Left kidney (tissue), 2 donors: ENCODE data around the gene SLC25A39. TPM values are rescaled to one million over a fixed set of nuclear protein-coding genes. Genes with fewer than 3 reads are reported as not detected.
A peak's percentile ranks its signal among the peaks of the same experiment; 100 is the strongest.

Experiments
- DNase-seq: peaks from one replicate; pipeline ENCODE4 v3.0.0-alpha.2; 2013
- polyA plus RNA-seq: library from polyadenylated mRNA; unstranded; fragments of 120-200 nt; gene quantifications from one replicate; pipeline ENCODE4 v1.2.1, GENCODE V29; 2013; ENCODE audit not compliant: insufficient read length

The SLC25A39 gene
- polyA plus RNA-seq, 1 donor = 85.4 TPM

DNA sequence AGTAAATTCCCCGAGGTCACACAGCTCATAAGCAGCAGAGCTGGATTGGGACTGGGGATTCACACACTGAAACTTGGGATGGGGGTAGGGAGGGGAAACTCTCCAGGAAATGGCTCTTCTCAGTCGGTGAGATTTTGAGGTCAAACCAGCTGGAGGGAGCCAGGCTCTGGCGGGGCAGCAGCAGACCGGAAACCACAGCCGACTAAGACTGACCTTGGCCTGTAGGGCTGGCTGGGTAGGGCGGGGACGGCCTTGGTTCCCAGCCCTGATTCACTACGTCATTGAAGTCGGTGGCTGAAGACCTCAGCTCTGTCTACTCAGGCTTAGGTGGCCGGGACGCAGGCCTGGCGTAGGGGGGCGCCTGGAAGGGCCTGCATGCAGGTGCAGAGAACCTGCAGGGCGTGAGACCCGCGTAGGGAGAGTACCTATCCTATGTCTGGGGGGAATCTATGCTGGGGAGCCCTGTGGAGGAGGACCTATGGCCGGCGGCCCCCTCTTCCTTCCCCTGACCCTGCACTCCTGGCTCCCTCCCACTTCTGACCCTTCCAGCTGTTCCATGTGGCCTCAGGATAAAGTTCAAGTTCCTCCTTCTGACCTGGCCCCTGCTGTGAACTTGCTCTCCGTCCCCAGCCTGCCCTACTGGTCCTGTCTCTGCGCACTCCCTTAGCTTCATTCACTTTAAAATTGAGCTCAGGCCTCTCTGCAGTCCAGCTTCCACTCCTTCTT is 44.8 kb downstream of the SLC25A39 start:
- peak; percentile 35 for DNase-seq

DNA sequence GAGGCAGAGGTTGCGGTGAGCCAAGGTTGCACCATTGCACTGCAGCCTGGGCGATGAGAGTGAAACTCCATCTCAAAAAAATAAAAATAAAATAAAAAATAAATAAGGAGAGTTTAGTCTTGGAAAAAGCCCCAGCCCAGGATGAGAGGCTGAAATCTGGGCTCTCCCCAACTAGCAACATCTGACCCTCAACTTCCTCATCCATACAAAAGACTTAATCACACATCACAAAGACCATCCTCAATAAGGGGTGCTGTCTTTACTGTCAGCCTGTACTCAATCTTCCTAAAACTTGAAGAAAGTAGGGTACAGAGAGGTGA is 45.3 kb downstream of the SLC25A39 start:
- no peak for DNase-seq

DNA sequence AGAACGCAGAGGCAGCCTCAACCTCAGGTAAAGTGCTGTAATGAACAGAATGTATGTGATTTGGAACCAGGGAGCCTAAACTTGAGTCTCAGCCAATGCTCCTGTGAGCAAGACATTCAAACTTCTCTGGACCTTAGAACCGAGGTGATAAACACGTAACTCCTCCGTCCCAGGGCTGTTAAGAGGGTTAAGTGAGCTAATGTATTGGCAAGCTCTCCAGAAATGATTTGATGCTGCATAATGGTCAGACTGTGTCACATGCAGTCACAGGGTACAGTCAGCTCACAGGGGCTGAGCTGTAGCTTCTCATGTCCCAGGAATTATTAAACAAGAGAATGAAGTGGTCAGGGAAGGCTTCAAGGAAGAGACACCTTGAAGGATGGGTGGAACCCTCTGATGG is 46.6 kb downstream of the SLC25A39 start:
- no peak for DNase-seq

DNA sequence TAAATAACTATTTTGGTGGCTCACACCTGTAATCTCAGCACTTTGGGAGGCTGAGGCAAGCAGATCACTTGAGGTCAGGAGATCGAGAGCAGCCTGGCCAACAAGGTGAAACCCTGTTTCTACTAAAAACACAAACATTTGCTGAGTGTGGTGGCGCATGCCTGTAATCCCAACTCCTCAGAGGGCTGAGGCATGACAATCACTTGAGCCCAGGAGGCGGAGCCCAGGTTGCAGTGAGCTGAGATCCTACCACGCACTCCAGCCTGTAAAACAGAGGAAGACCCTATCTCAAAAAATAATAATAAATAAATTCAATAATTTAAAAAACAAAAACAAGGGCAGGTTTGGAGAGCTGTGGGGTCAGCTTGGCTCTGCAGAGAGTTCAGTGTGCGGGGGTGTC is 51.0 kb downstream of the SLC25A39 start:
- DNase-seq = no peak

DNA sequence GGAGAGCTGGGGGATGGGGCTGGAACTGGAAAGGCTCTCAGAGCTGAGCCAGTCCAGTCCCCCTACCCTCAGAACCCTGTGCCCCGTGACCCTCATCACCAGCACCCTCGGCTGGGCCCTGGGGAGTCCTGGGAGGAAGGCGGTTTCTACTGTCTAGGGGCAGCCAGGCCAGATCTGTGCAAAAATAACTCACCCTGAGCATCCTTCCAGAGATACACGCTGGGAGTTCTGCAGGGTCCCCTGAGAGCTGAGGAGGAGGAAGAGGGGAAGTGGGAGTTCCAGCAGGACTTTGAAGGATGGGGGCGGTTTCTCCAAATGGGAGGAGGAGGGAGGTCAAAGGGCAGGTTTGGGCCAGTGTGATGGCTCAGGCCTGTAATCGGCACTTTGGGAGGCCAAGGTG is 51.7 kb downstream of the SLC25A39 start:
- DNase-seq = no peak

DNA sequence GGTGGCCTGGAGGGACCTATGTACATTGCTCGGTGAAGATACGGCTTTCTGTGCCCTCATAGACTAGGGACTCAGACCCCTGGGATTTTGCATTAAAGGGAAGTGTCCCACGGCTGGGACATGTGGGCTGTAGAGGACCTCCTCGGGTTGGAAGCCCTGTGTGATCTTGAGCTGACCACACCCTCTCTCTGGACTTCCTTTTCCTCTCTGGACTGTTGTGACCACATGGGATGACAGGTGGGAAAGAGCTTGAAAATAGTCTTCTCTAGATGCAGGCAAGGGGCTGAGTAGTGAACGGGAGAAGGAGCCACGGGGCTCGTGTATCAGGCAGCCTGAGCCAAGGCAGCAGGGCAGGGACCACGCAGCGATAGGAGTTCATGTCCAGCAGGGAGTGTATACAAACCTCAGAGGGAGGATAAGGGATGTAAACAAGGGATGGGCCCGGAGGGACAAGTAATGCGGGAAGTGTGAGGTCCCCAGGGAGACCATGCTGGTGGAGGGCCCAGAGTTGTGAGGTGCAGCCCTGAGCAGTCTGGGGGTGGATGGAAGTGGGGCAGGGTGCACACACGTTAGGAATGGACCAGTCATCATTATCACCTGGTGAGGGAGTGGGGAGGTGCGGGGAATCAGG is 52.2 kb downstream of the SLC25A39 start:
- no peak for DNase-seq

Other genes starting within 250 kb of the SLC25A39 start
- gene HDAC5, start 201.2 kb downstream of the SLC25A39 start, polyA plus RNA-seq = 44.7 TPM
- 6.8 TPM for gene HROB, start 182.9 kb downstream of the SLC25A39 start, polyA plus RNA-seq
- 3.0 TPM for gene ASB16, start 154.1 kb downstream of the SLC25A39 start, polyA plus RNA-seq
- 46.8 TPM for gene TMUB2, start 137.9 kb downstream of the SLC25A39 start, polyA plus RNA-seq
- gene ATXN7L3, start 124.9 kb downstream of the SLC25A39 start, polyA plus RNA-seq = 69.2 TPM
- gene UBTF, start 105.1 kb downstream of the SLC25A39 start, polyA plus RNA-seq = 121 TPM
- gene SLC4A1, start 56.7 kb downstream of the SLC25A39 start, polyA plus RNA-seq = 5.9 TPM
- gene RUNDC3A, start 16.2 kb downstream of the SLC25A39 start, polyA plus RNA-seq = 1.8 TPM
- gene GRN, start 20.5 kb upstream of the SLC25A39 start, polyA plus RNA-seq = 236 TPM
- 28.2 TPM for gene FAM171A2, start 39.0 kb upstream of the SLC25A39 start, polyA plus RNA-seq
- 4.4 TPM for gene ITGA2B, start 64.8 kb upstream of the SLC25A39 start, polyA plus RNA-seq
- gene GPATCH8, start 178.6 kb upstream of the SLC25A39 start, polyA plus RNA-seq = 65.1 TPM
- 25.8 TPM for gene FZD2, start 232.7 kb upstream of the SLC25A39 start, polyA plus RNA-seq